SU-DHL-6 (cell line): Measurements from ENCODE around the gene IGSF22.

Experiments
- EZH2phosphoT487 ChIP-seq: fragments of 200-600 bp; sonication (generic), shearing (Covaris generic); conservative IDR thresholded peaks from 2 replicates; pipeline ENCODE4 v1.6.1; 2018; ENCODE audit warnings: mild to moderate bottlenecking, antibody characterized with exemption, low read length, moderate library complexity, mixed read lengths
- TF ChIP-seq, protein P1 (sequence below): fragments of 200-600 bp; sonication (generic); IDR thresholded peaks from one replicate; pipeline ENCODE4 v1.5.1; 2017; ENCODE audit warnings: antibody characterized with exemption, mild to moderate bottlenecking, low read length, moderate library complexity; ENCODE audit not compliant: insufficient read depth, poor library complexity, severe bottlenecking

DNA sequence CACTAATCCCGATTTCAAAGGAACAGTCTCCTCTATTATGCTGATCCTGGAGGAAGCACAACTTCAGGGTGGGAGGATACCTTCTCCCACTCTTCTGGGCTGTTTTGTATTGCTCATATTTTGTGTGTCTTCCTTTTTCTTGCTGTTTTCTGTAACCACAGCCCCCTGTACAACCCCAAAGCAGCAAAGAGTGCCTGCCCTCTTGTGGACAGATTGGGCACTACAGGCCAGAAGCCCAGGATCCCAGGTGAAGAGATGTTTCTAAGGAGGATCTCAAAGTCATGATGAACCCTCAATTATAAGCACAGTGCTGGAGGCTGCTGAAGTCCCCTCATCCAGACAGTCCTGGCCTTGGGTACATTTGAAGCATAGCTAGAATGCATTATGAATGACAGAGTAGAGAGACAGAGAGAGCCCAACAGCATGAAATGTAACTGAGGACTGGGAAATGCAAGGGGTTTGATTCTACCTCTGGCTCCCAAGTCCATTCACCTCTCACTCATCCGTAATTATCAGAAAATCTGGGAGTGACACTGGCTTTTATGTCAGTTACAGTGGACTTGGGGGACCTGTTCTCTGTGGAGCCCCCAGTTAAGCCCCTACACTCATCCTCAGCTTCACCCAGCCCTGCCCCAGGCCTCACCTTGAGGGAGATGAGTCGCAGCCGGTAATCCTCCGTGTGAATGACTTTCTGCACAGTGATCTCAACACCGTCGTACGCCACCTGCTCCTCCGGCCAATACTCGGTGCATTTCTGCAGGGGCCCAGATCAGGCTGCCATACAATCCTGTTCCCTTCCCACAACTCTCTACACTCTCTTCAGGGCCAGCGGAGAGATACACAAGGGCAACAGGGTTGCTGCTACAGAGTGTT lies 6.2 kb upstream of the IGSF22 start:
- TF ChIP-seq, protein P1, sequence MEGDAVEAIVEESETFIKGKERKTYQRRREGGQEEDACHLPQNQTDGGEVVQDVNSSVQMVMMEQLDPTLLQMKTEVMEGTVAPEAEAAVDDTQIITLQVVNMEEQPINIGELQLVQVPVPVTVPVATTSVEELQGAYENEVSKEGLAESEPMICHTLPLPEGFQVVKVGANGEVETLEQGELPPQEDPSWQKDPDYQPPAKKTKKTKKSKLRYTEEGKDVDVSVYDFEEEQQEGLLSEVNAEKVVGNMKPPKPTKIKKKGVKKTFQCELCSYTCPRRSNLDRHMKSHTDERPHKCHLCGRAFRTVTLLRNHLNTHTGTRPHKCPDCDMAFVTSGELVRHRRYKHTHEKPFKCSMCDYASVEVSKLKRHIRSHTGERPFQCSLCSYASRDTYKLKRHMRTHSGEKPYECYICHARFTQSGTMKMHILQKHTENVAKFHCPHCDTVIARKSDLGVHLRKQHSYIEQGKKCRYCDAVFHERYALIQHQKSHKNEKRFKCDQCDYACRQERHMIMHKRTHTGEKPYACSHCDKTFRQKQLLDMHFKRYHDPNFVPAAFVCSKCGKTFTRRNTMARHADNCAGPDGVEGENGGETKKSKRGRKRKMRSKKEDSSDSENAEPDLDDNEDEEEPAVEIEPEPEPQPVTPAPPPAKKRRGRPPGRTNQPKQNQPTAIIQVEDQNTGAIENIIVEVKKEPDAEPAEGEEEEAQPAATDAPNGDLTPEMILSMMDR, result peak; percentile 100
- TF ChIP-seq EZH2phosphoT487, result no peak
